MG63 (cell line): ENCODE data around the gene GCH1. TPM values are rescaled to one million over a fixed set of nuclear protein-coding genes. Genes with fewer than 3 reads are reported as not detected.
"Not testable (repeated sequence)": the region's sequence is repeated elsewhere in the genome, so short reads cannot be mapped to it uniquely, and the experiment has no call there.

Source experiments
- DNase-seq: peaks from one replicate; pipeline ENCODE4 v3.0.0-alpha.2; 2020
- H3K27me3 ChIP-seq: fragments of 250-450 bp; sonication (Bioruptor Pico); 2 replicates; pipeline ENCODE4 v1.5.1; 2020; ENCODE audit warnings: mild to moderate bottlenecking, moderate library complexity
- H3K36me3 ChIP-seq: fragments of 250-450 bp; sonication (Bioruptor Pico); 2 replicates; pipeline ENCODE4 v1.5.1; 2020; ENCODE audit warnings: mild to moderate bottlenecking, moderate library complexity
- H3K4me3 ChIP-seq: fragments of 250-450 bp; sonication (Bioruptor Pico); 2 replicates; pipeline ENCODE4 v1.5.1; 2020; ENCODE audit warnings: mild to moderate bottlenecking, moderate library complexity
- H3K9me3 ChIP-seq: fragments of 250-450 bp; sonication (Bioruptor Pico); 2 replicates; pipeline ENCODE4 v1.5.1; 2020; ENCODE audit warnings: mild to moderate bottlenecking, moderate library complexity
- total RNA-seq: library from RNA; depleted of rRNA; stranded (reverse); fragments of >200 nt; shearing (Covaris generic); gene quantifications from 2 replicates; pipeline ENCODE4 v1.2.3, GENCODE V29; 2014; ENCODE audit warnings: low replicate concordance

The GCH1 gene
- total RNA-seq, 1 experiment from 2014 or later: 1.1 TPM

DNA sequence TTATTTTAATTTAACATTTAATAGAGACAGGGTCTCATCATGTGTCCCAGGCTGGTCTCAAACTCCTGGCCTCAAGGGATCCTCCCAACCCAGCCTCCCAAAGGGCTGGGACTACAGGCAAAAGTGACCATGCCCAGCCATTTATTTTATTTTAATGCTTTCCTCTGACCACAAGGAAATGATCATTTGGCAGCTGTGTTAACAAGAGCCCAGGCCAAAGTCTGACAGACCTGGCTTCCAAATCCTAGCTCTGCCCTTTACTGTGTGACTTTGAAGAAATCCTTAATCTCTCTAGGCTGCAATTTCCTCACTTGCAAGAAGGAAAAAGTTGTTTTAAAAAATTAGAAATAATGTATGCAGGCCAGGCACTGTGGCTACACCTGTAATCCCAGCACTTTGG, 16.7 kb upstream of the GCH1 start:
- DNase-seq: no peak
- H3K9me3 ChIP-seq: no peaks in the 10 kb centered on the region
- H3K27me3 ChIP-seq: no peaks in the 10 kb centered on the region
- H3K4me3 ChIP-seq: no peak overlapping the region
- H3K36me3 ChIP-seq: no peaks in the 10 kb centered on the region

DNA sequence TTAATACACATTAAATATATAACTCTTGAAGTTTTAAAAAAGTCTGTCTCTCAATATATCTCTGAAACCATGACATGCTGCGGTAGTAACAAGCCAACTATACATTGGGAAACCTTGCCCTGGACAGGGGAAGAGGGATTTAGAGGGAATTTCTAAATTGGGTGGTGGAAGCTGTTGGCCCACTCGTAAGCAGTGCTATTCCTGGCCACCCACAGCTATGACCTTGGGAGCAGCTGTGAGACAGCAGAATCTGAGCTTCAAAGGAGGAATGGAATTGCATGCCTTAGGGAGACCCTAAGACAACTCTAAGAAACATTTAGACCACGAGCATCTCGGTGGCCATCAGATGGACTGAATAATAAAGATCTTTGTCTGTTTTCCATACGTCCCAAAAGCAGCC, 15.8 kb upstream of the GCH1 start:
- Histone ChIP-seq H3K27me3 (no peaks in the 10 kb centered on the region), H3K9me3 (no peaks in the 10 kb centered on the region), H3K4me3 (no peak overlapping the region), H3K36me3 (no peaks in the 10 kb centered on the region)
- DNase-seq: no peak

DNA sequence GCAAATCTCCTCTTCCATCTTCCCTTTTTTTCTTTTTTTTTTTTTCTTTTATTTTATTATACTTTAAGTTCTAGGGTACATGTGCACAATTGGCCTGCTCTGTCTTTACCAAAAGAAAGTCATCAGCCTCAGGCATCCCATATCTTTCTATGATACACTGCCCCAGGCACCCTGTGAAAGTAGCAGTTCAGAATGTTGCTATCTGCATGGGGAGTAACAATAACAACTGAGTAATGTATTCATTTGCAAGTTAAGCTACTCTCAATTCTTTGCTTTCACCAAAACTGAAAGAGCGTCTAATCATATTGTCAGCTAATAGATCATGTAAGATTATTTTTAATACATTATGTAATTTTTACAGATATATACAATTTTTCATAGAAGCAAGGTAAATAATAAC, 13.5 kb upstream of the GCH1 start:
- Histone ChIP-seq H3K27me3 (no peaks in the 10 kb centered on the region), H3K4me3 (no peak overlapping the region), H3K36me3 (no peaks in the 10 kb centered on the region), H3K9me3 (no peaks in the 10 kb centered on the region)
- no peak for DNase-seq

DNA sequence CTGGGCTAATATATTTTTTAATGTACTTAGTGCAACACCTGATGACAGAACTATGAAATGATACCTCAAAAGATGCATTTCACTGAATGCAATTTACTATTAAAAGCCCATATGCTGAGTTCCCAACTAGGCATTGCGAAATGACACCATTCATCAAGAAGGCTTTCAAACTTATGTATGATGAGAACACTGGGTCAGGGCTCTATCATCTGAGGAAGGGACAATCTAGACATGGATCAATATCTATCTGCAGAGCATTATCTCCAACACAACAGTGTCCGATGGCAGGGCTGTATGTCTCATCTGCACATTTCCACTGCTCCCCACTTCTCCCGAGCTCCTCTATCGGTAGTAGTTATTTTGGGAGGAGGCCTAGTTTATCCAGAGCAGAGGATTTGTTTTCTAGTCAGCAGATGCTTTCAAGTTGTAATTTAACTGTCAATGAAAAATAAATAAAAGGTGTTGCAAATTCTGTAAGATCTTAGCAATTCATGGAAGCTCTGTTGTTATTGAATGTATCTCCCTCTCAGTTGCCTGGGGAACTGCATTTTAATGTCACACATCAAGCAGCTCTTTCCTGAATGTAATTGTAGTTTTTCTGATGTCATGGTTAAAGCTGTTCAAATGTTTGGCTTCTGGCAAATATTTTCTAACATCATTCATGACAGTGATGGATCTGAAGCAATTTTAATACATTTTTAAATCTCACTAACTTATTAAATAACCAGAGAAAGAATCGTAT, 7.4 kb upstream of the GCH1 start:
- no peaks in the 10 kb centered on the region for H3K27me3 ChIP-seq
- no peak for DNase-seq
- no peaks in the 10 kb centered on the region for H3K9me3 ChIP-seq

DNA sequence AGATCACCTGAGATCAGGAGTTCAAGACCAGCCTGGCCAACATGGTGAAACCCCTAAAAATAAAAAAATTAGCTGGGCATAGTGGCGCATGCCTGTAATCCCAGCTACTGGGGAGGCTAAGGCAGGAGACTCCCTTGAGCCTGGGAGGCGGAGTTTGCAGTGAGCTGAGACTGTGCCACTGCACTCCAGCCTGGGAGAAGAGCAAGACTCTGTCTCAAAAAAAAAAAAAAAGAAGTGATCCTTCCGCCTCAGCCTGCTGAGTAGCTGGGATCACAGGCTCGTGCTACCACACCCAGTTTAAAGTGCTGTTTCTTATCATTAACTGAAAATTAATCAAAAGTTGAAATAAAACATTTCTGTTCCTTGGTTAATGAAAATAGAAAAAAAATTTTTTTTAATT, 6.3 kb upstream of the GCH1 start:
- H3K27me3 ChIP-seq, H3K4me3 ChIP-seq, H3K36me3 ChIP-seq, DNase-seq, H3K9me3 ChIP-seq: not testable (repeated sequence)

More for the DNA sequence above, 7.4 kb upstream of the GCH1 start:
- Histone ChIP-seq H3K36me3 (no peaks in the 10 kb centered on the region), H3K4me3 (no peak overlapping the region)

DNA sequence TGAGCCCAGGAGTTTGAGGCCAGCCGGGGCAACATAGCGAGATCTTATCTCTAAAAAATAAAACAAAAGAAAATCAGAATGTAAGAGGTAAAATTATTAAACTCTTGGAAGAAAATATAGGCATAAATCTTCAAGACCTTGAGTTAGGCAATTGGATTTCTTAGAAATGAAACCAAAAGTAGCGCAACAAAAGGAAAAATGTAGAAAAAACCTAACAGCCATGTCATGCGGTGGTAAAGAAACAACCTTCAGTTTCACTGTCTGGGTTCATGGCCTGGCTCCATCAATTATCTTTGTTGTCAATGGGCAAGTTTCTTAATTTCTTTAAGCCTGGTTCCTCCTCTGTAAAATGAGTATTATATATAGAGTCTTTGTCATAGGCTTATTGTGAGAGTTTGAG, 5.6 kb upstream of the GCH1 start:
- H3K9me3 ChIP-seq: no peaks in the 10 kb centered on the region
- no peaks in the 10 kb centered on the region for H3K36me3 ChIP-seq
- H3K27me3 ChIP-seq: no peaks in the 10 kb centered on the region
- DNase-seq: no peak
- H3K4me3 ChIP-seq: no peak overlapping the region

DNA sequence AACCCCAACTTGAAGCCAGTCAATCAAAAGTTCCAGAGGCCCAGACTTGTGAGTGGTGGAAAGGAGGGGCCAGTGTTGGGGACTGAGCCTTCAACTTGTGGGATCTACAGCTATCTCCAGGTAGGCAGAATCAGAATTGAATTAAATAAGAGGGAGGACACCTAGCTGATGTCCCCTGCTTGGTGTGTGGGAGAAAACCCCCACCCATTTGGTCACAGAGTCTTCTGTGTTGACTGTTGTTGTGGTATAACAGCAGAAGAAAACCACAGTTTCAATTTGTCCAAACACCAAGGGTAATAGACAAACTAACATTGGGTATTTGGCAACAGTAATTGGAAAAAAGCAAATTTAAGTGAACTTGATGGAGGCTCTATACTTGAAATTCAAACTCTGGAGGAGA, 3.4 kb upstream of the GCH1 start:
- Histone ChIP-seq H3K27me3 (no peaks in the 10 kb centered on the region), H3K36me3 (no peaks in the 10 kb centered on the region), H3K4me3 (no peak overlapping the region), H3K9me3 (no peaks in the 10 kb centered on the region)
- no peak for DNase-seq

DNA sequence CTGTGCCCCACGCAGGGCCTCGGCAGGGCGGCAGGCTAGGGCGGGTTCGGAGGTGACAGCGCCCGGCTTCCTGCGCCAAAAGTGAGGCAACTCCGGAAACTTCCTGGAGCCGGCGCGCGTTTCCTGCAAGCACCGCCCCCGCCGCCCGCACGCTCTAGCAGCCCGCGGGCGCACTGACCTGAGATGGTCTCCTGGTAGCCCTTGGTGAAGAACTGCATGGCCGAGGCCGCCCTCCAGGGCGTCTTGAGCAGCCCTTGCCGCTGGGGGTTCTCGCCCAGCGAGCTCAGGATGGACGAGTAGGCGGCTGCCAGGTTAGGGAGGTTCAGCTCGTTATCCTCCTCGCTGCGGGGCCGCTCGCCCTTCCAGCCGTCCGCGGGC, 494 bp downstream of the GCH1 start:
- no peaks in the 10 kb centered on the region for H3K36me3 ChIP-seq
- no peaks in the 10 kb centered on the region for H3K9me3 ChIP-seq
- peak overlapping the region; percentile 59 for H3K4me3 ChIP-seq
- peak; percentile 54 for DNase-seq
- no peaks in the 10 kb centered on the region for H3K27me3 ChIP-seq

DNA sequence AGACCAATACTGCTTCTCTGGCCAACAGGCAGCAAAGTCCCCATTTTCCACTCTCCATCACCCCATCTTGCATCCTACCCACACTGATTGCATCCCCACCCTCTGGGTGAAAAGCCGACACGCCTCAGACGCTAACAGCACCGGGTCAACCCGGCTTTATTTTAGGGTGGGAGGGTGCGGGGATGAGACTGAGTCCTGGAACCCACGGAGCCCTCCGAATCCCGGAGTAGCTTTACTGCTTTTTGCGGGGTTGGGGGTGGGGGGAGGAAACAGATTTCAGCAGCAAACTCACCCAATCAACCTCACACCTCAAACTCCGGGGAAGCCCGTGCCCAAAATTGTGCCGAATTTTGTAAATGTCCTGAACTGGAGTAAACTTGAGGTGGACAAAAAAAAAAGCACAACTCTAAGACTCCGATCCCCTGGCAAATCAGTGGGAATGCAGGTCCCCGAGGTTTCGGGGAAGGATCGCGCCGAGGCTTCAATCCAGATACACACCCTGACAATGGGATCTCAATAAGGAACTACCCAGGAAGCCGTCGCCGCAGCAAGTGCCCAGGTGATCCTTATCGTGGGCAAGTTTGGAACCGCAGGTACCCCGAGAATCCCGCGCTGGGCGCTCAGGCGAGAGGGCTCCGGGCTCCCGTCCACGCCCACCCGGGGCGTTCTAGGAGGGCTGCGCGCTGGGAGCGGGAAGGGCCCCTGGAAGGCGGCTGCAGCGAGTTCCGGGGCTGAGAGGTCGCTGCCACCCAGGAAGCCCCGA, 1.1 kb downstream of the GCH1 start:
- no peak for DNase-seq
- Histone ChIP-seq H3K27me3 (no peaks in the 10 kb centered on the region), H3K36me3 (no peaks in the 10 kb centered on the region), H3K4me3 (peak overlapping the region; percentile 59), H3K9me3 (no peaks in the 10 kb centered on the region)

DNA sequence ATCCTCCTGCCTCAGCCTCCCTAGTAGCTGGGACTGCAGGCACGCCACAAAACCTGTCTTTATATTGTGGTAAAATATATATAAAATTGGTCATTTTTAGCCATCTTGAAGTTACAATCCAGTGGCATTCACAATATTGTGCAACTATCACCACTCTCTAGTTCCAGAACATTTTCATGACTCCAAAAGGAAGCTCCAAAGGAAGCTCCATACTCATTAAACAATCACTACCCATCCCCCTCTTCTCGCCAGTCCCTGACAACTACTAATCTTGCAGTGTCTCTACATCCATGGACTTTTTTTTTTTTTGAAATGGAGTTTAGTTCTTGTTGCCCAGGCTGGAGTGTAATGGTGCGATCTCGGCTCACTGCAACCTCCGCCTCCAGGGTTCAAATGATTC, 3.1 kb downstream of the GCH1 start:
- H3K27me3 ChIP-seq: no peaks in the 10 kb centered on the region
- H3K4me3 ChIP-seq: no peak overlapping the region
- no peaks in the 10 kb centered on the region for H3K36me3 ChIP-seq
- no peak for DNase-seq
- H3K9me3 ChIP-seq: no peaks in the 10 kb centered on the region

DNA sequence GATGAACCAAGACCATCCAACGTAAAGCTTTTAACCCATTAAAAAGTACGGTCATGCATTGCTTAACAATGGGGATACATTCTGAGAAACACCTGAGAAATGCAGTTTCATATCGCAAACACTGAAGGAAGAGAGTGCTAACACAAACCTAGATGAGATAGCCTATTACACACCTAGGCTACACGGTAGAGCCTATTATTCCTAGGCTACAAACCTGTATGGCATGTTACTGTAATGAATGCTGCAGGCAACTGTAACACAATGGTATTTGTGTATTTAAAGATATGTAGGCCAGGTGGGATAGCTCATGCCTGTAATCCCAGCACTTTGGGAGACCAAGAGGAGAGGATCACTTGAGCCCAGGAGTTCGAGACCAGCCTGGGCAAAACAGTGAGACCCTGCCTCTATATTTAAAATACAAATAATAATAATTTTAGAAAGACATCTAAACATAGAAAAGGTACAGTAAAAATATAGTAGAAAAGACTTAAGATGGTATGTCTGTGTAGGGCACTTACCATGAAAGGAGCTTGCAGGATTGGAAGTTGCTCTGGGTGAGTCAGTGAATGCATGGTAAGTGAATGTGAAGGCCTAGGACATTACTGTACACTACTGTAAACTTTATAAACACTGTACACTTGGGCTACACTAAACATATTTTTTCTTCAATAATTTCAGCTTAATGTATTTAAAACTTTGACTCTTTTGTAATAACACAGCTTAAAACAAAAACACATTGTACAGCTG, 4.6 kb downstream of the GCH1 start:
- DNase-seq, H3K27me3 ChIP-seq, H3K9me3 ChIP-seq, H3K36me3 ChIP-seq, H3K4me3 ChIP-seq: not testable (repeated sequence)

DNA sequence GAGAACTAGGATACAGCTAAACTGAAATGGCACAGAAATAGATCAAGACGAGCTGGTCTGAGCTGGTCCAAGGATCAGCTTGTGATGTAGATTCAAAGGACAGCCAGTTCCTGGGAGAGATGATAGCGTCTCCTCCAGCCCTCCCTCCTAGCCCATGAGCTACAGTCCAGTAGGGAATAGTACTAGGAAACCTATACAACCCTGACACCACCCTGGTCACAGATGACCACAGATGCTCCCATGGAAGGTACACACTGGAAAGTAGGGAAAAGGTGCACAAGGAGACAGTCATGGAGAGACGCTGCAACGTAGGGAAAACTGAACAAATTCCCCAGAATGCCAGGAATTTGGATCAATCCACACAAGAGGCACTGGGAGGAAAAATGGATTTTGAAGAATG, 6.9 kb downstream of the GCH1 start:
- Histone ChIP-seq H3K27me3 (no peaks in the 10 kb centered on the region), H3K4me3 (no peak overlapping the region)
- no peak for DNase-seq

DNA sequence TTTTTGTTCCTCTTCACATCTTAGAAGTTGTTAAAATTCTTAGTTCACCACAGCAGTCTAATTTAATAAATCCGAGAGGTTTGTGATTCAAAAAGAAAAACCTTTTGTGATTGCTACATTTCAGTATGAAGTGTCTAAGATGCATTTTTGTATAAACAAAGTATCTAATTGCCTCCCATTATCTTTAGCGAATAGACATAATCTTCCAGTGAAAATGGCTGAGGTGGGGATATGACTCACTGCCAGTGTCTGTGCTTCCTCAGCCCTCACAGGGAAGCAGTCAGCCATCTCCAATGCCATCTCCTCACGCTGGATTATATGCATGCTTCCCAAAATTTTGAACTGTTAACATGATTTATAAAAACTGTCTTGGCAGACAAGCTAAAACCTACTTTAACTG, 7.6 kb downstream of the GCH1 start:
- Histone ChIP-seq H3K9me3 (no peaks in the 10 kb centered on the region), H3K27me3 (no peaks in the 10 kb centered on the region), H3K36me3 (no peaks in the 10 kb centered on the region), H3K4me3 (no peak overlapping the region)
- peak; percentile 20 for DNase-seq

More for the DNA sequence above, 6.9 kb downstream of the GCH1 start:
- no peaks in the 10 kb centered on the region for H3K36me3 ChIP-seq
- no peaks in the 10 kb centered on the region for H3K9me3 ChIP-seq

DNA sequence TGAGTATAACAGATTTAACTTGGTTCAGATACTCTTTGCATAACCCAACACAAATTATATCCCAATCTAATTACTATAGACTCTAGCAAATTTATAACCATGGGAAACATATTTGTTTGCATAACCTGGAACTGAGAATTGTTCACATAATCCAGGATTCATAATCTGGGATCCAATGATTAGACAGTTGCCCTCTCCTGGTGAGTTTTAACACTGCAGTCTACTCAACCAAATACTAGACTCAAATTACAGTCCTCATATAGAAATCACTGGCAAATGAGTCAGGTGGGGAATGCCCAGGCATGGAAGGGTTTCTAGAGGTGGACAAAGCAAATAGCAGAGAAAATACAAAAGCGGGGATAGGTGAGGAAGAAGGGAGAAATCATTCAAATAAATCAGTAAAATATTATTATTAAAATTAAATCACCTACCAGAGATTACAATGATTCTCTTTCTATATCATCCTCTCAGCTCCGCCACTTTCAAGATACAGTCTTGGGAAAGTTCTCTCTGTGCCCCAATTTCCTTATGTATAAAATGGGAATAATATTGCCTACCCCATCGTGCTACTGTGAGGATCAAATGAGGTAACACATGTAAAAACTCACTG, 9.4 kb downstream of the GCH1 start:
- no peaks in the 10 kb centered on the region for H3K9me3 ChIP-seq
- no peaks in the 10 kb centered on the region for H3K27me3 ChIP-seq
- no peaks in the 10 kb centered on the region for H3K36me3 ChIP-seq
- no peak overlapping the region for H3K4me3 ChIP-seq
- peak; percentile 15 for DNase-seq

DNA sequence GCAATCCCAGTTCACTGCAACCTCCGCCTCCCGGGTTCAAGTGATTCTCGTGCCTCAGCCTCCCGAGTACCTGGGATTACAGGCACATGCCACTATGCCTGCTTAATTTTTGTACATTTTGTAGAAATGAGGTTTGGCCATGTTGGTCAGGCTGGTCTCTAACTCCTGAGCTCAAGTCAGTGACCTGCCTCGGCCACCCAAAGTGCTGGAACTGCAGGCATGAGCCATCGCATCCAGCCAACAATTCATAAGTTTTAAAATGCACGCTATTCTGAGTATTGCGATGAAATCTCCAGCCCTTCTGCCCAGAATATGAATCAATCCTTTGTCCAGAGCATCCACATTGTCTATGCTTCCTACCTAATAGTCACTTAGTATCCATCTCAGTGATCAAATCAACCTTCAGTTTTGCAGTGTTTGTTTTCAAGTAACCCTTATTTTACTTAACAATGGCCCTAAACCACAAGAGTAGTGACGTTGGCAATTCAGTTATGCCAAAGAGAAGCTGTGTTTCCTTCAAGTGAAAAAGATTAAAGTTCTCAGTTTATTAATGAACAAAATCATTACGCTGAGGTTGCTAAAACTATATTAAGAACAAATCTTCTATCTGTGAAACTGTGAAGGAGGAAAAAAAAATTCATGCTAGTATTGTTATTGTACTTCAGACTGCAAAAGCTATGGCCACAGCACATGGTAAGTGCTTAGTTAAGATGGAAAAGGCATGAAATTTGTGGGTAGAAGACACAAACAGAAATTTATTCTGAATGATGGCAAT, 11.0 kb downstream of the GCH1 start:
- DNase-seq: no peak
- Histone ChIP-seq H3K36me3 (no peaks in the 10 kb centered on the region), H3K4me3 (no peak overlapping the region), H3K27me3 (no peaks in the 10 kb centered on the region), H3K9me3 (no peaks in the 10 kb centered on the region)

DNA sequence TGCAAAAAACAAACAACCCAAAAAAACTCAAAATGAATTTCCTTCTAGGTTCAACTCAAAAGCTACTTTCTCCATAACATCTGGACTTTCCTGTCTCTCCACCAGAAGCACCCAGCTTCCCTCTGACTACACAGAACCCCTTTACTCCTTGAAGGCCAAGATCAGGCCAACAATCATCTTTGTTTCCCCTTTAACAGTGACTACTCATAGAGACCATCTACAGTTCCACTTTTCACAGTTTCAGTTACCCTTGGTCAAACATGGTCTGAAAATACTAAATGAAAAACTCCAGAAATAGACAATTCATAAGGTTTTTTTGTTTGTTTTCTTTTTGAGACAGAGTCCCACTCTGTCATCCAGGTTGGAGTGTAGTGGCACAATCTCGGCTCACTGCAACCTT, 11.8 kb downstream of the GCH1 start:
- no peaks in the 10 kb centered on the region for H3K36me3 ChIP-seq
- no peak overlapping the region for H3K4me3 ChIP-seq
- H3K27me3 ChIP-seq: no peaks in the 10 kb centered on the region
- no peak for DNase-seq
- H3K9me3 ChIP-seq: no peaks in the 10 kb centered on the region
